Endothelial cell of umbilical vein (primary cell): ENCODE measurements around the gene SPNS2. TPM values are rescaled to one million over a fixed set of nuclear protein-coding genes. Genes with fewer than 3 reads are reported as not detected.

Experiments
- BruUV-seq: library from RNA; stranded (reverse); fragments of 400-500 nt; replicated peaks from 2 replicates; lab custom pipeline; 2021; lab: Mats Ljungman, UMichigan
- CTCF ChIA-PET: fragments of 300-600, 350-600 bp; sonication (Branson Sonifier 250); formaldehyde crosslinking; loops from one replicate; lab custom pipeline; 2021; ENCODE audit warnings: antibody characterized with exemption, inconsistent platforms; lab: Charles Lee
- POLR2A ChIA-PET: fragments of 300-600, 350-600 bp; sonication (Branson Sonifier 250); formaldehyde crosslinking; loops from one replicate; lab custom pipeline; 2021; ENCODE audit warnings: antibody characterized with exemption, inconsistent platforms; lab: Charles Lee
- DNase-seq: peaks from one replicate; pipeline ENCODE4 v3.0.0-alpha.2; 2011; ENCODE audit warnings: low read depth, low spot score
- FAIRE-seq: peaks from 2 replicates; lab custom pipeline; 2011; peaks lifted over from hg19 to GRCh38; lab: Jason Lieb, UNC
- H2AFZ ChIP-seq: 2 replicates; pipeline ENCODE4 v1.6.0; 2012; ENCODE audit warnings: low read depth, low read length, control low read depth, inconsistent platforms
- H3K27ac ChIP-seq: 2 replicates; pipeline ENCODE4 v1.5.1; 2011; ENCODE audit warnings: low read depth, mild to moderate bottlenecking, control low read depth, low read length, moderate library complexity; ENCODE audit not compliant: insufficient read depth
- H3K27me3 ChIP-seq, 2 experiments: 2 replicates each; pipeline versions ENCODE4 v1.6.0 to v1.6.1; 2011; ENCODE audit warnings: low read length in 2 of 2, mixed read lengths in 1 of 2; ENCODE audit not compliant: control insufficient read depth in 2 of 2, insufficient read depth in 2 of 2
- H3K36me3 ChIP-seq, 2 experiments: 2 replicates in 1 of 2; 3 replicates in 1 of 2; pipeline ENCODE4 v1.5.1; 2011; ENCODE audit warnings: low read length in 2 of 2, mild to moderate bottlenecking in 1 of 2, moderate library complexity in 1 of 2; ENCODE audit not compliant: control insufficient read depth in 2 of 2, insufficient read depth in 2 of 2; ENCODE audit errors: extremely low read depth in 1 of 2
- H3K4me1 ChIP-seq: 3 replicates; pipeline ENCODE4 v1.5.1; 2011; ENCODE audit warnings: mild to moderate bottlenecking, low read length; ENCODE audit not compliant: control insufficient read depth, insufficient read depth; ENCODE audit errors: extremely low read depth
- H3K4me2 ChIP-seq: 2 replicates; pipeline ENCODE4 v1.6.1; 2011; ENCODE audit warnings: low read length, control low read depth, mixed read lengths; ENCODE audit not compliant: insufficient read depth
- H3K4me3 ChIP-seq, 3 experiments: fragments of 200-600 bp in 1 of 3; sonication (generic), shearing (Covaris generic) in 1 of 3; replicated peaks in 1 of 3; 2 replicates each; pipeline ENCODE4 v1.5.1; 2011 to 2016; ENCODE audit warnings: control low read depth in 3 of 3, low read length in 3 of 3, mild to moderate bottlenecking in 2 of 3, inconsistent platforms in 1 of 3, low read depth in 1 of 3, moderate library complexity in 1 of 3; ENCODE audit not compliant: insufficient read depth in 1 of 3
- H3K79me2 ChIP-seq: 2 replicates; pipeline ENCODE4 v1.6.0; 2012; ENCODE audit warnings: low read length, inconsistent platforms; ENCODE audit not compliant: control insufficient read depth, insufficient read depth
- H3K9ac ChIP-seq: replicated peaks from 2 replicates; pipeline ENCODE3; 2011; ENCODE audit warnings: low read length, control low read depth; ENCODE audit not compliant: insufficient read depth; ENCODE audit errors: extremely low read depth
- H3K9me1 ChIP-seq: replicated peaks from 3 replicates; pipeline ENCODE4 v1.6.0; 2011; ENCODE audit warnings: mild to moderate bottlenecking, low read length; ENCODE audit not compliant: control insufficient read depth, insufficient read depth; ENCODE audit errors: extremely low read depth
- H3K9me3 ChIP-seq: replicated peaks from 2 replicates; pipeline ENCODE4 v1.5.1; 2012; ENCODE audit warnings: low read length, inconsistent platforms; ENCODE audit not compliant: control insufficient read depth, insufficient read depth
- H4K20me1 ChIP-seq: replicated peaks from 2 replicates; pipeline ENCODE3; 2011; ENCODE audit warnings: mild to moderate bottlenecking, low read length; ENCODE audit not compliant: control insufficient read depth, insufficient read depth; ENCODE audit errors: extremely low read depth
- EZH2 ChIP-seq: IDR thresholded peaks from 2 replicates; pipeline ENCODE4 v1.6.1; 2012; ENCODE audit warnings: borderline replicate concordance, low read depth, mild to moderate bottlenecking, moderate library complexity, low read length, inconsistent platforms; ENCODE audit not compliant: severe bottlenecking
- FOS ChIP-seq: IDR thresholded peaks from 2 replicates; pipeline ENCODE4 v1.6.1; 2011; ENCODE audit warnings: mild to moderate bottlenecking, low read length, moderate library complexity, borderline replicate concordance; ENCODE audit not compliant: insufficient read depth
- GATA2 ChIP-seq: IDR thresholded peaks from 2 replicates; pipeline ENCODE4 v1.7.0; 2011; ENCODE audit warnings: low read depth, mild to moderate bottlenecking, moderate library complexity, mixed read lengths, low read length; ENCODE audit not compliant: insufficient read length, insufficient read depth
- JUN ChIP-seq: IDR thresholded peaks from 2 replicates; pipeline ENCODE4 v1.6.1; 2011; ENCODE audit warnings: borderline replicate concordance, low read depth; ENCODE audit not compliant: insufficient read length, insufficient read depth
- MYC ChIP-seq: IDR thresholded peaks from one replicate; pipeline ENCODE4 v1.6.1; 2011; ENCODE audit warnings: mild to moderate bottlenecking, low read depth, low read length
- POLR2A ChIP-seq: IDR thresholded peaks from 2 replicates; pipeline ENCODE4 v1.6.1; 2012; ENCODE audit warnings: low read depth, mild to moderate bottlenecking, control low read depth, low read length
- POLR2AphosphoS5 ChIP-seq: IDR thresholded peaks from 2 replicates; pipeline ENCODE4 v1.6.1; 2012; ENCODE audit warnings: low read depth, mild to moderate bottlenecking, control low read depth, low read length, moderate library complexity; ENCODE audit not compliant: insufficient read depth
- dilution Hi-C: fragments of 300-500 bp; cut with MboI; formaldehyde crosslinking; loops from one replicate; pipeline ENCODE4 v1.15.0; 2019; ENCODE audit warnings: low sequenced_read_pairs; ENCODE audit not compliant: extremely low pct_ligation_motif_present
- intact Hi-C: fragments of 100-400 bp; cut with micrococcal nuclease; formaldehyde crosslinking; loops from one replicate; pipeline ENCODE4 v1.10.0; 2022
- polyA plus RNA-seq, 4 experiments: library from polyadenylated mRNA; depleted of rRNA in 3 of 4; stranded (reverse) in 3 of 4; unstranded in 1 of 4; fragments of >200 nt; gene quantifications; 2 replicates each; pipeline versions ENCODE4 v1.2.1 to v1.2.3, GENCODE V29; 2011 to 2012; ENCODE audit warnings: missing spikeins in 1 of 4
- total RNA-seq: library from RNA; stranded (reverse); gene quantifications from 2 replicates; pipeline ENCODE4 v1.2.3, GENCODE V29; 2021
- TF ChIP-seq, protein P1 (sequence below): IDR thresholded peaks from 2 replicates; pipeline ENCODE4 v1.6.1; 2011; ENCODE audit not compliant: insufficient read depth, insufficient read length
- TF ChIP-seq, protein P2 (sequence below), 2 donors: IDR thresholded peaks; 1 replicate in 1 of 2; 2 replicates in 1 of 2; pipeline ENCODE4 v1.5.1; 2011; ENCODE audit warnings: low read length in 2 of 2, mild to moderate bottlenecking in 2 of 2, moderate library complexity in 2 of 2, control low read depth in 1 of 2, inconsistent platforms in 1 of 2, low read depth in 1 of 2; ENCODE audit not compliant: insufficient read depth in 1 of 2; ENCODE audit errors: extremely low read depth in 1 of 2

The SPNS2 gene
- total and polyA plus RNA-seq, 2 donors (not counting 3 experiments of a cell fraction or from before 2014, with no cell fraction given) = 70.2 to 77.3 TPM

- no peaks in the 10 kb centered on the region for H4K20me1 ChIP-seq
- peaks cover 12% of the 10 kb centered on the region for H3K4me1 ChIP-seq
- no peak overlapping the region for H2AFZ ChIP-seq
- TF ChIP-seq MYC (no peak), EZH2 (no peak), POLR2A (no peak), JUN (no peak), POLR2AphosphoS5 (no peak), GATA2 (no peak), FOS (no peak)
- TF ChIP-seq, protein P1, sequence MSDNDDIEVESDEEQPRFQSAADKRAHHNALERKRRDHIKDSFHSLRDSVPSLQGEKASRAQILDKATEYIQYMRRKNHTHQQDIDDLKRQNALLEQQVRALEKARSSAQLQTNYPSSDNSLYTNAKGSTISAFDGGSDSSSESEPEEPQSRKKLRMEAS = no peak
- TF ChIP-seq, protein P2, sequence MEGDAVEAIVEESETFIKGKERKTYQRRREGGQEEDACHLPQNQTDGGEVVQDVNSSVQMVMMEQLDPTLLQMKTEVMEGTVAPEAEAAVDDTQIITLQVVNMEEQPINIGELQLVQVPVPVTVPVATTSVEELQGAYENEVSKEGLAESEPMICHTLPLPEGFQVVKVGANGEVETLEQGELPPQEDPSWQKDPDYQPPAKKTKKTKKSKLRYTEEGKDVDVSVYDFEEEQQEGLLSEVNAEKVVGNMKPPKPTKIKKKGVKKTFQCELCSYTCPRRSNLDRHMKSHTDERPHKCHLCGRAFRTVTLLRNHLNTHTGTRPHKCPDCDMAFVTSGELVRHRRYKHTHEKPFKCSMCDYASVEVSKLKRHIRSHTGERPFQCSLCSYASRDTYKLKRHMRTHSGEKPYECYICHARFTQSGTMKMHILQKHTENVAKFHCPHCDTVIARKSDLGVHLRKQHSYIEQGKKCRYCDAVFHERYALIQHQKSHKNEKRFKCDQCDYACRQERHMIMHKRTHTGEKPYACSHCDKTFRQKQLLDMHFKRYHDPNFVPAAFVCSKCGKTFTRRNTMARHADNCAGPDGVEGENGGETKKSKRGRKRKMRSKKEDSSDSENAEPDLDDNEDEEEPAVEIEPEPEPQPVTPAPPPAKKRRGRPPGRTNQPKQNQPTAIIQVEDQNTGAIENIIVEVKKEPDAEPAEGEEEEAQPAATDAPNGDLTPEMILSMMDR (IDR thresholded peaks at IDR 0.05; ENCODE audit: extremely low read depth in 1 of 2, insufficient read depth in 1 of 2, low read depth in 1 of 2, low read length in 2 of 2) = no peak
- H3K27me3 ChIP-seq = no peaks in the 10 kb centered on the region
- dilution Hi-C loops = no loop called here
- H3K79me2 ChIP-seq = no peaks in the 10 kb centered on the region
- no peak overlapping the region for H3K9ac ChIP-seq
- no peak overlapping the region for H3K27ac ChIP-seq
- H3K4me2 ChIP-seq = no peak overlapping the region
- no peak overlapping the region for H3K4me3 ChIP-seq
- DNase-seq = no peak
- BruUV-seq = no TSS peak
- intact Hi-C loops = no loop called here
- no peaks in the 10 kb centered on the region for H3K9me1 ChIP-seq
- no peaks in the 10 kb centered on the region for H3K36me3 ChIP-seq
- CTCF ChIA-PET = interaction anchor here (0.9 to 1.5 kb wide), 2 partner anchors 10 to 49 kb away, joined by 3 to 5 read pairs; no protein-coding TSS in a partner anchor
- no peak for FAIRE-seq
- no peaks in the 10 kb centered on the region for H3K9me3 ChIP-seq
- POLR2A ChIA-PET = no interaction called here
Measured at GRCh38 chr17:4485676-4486646, 12.7 kb upstream of the SPNS2 start.
